DMS 273 (cell line): ENCODE data around the gene ITGB6.

Experiments used
- DNase-seq: peaks from one replicate; lab custom pipeline; 2025; ENCODE audit not compliant: unreplicated experiment; lab: John Stamatoyannopoulos, UW

ITGB6 gene

DNA sequence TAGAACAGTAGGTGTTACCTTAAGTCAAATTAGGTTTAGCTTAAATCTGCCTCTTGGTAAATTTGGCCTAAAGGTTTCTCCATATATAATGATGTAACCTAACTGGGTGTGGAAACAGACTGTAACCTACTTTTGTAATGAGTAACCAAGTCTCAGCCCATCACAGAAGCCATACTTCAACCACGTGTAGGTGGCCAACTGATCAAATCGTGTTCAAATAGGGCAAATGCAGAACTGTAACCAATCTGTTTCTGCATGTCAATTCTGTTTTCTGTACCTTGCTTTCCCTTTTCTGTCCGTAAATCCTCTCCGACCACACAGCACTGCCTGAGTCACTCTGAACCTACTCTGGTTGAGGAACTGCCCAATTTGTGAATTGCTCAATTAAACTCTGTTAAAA, 103.7 kb downstream of the ITGB6 start:
- no peak for DNase-seq

DNA sequence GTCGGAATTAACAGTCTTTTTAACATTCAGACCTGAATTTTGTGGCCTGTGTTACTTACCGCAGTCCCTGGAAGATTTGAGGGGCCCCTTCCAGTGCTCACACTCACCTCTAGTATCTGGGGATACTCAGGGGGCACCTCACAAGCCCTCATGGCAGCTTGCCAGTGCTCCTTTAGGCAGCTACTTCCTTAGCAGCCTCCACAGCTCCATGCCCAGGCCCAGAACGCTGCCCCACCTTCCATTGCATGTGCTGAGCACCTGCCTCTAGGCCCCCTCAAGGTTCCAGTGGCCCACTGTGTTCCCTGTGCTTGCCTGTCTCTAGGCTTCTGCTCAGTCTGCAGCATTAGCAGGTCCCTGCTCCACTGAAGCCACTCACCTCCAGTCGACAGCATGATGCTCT, 107.6 kb downstream of the ITGB6 start:
- no peak for DNase-seq

DNA sequence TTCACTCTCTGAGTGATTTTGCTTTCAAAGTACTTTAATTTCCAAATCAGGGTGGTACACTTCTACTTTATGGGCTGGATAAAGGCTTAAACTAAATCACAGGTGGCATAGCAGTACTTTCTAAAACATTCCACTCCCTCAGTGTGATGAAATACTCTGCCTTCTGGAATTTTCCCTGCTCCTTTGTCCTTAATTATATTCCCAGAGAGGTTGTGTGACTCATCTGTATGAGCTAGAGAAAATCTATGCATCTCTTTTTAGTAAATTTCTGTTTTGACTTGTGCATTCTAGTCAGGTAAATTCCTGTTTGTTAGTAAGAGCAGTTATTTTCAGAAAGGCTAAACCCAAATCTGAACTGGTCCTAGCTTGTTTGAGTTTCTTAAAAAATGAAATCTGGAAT, 108.7 kb downstream of the ITGB6 start:
- no peak for DNase-seq

DNA sequence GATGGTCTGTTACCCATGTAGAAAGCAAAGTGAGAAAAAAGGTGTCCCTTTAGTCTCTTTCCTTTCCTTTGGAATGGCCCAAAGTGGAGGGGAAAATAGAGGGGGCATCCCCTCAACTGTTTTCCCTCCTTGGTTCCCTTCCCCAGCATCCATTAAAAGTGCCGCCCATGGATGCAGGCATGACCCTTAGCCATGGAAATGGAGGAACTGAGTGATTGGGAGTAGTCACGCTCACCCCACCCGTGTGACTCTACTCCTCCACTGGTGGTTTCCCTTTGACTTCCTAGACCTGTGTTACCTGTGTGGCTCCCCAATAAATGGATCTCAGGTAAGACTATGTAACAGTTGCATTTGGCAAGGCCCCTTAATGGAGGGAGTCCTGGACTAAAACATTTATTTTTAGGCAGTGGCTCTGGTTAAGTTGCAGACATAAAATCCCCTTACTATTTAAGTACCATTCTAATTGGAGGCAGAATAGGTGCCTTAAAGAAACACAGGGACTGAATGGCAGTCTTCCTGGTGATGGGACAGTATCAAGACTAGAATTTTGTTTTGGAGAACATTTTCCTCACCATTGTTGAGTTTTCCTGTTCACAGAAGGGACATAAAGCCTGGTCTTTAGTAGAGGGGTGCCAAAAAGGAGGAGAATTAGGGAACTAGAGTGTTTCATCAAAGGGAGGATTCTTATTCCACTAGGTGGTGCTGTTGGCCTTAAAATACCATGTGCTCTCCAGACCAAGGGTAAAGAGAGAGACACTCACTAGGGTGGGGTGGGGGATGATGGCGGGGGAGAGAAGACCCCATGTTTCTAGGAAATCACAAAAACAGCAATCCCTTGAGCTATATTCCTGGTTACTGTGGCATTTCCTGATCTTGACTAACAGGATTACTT, 112.0 kb downstream of the ITGB6 start:
- peak; percentile 54 for DNase-seq

DNA sequence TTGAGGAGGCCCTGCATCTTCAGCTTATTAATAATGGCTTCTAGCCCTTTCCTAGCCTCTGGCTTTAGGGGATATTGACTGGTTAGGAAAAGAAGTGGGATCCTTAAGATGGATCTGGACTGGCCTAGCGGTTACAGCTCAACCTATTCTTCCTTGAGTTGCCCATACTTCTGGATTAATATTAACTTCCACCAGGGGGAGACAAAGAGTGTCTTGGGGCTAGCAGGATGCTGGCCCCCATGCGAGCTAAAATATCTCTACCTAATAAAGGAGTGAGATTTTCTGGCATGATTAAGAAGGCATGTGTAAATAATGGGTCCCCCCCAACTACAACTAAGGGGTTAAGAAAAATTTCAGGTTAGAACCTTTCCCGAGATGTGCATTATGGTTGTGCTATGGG, 114.4 kb downstream of the ITGB6 start:
- DNase-seq, result peak; percentile 40

DNA sequence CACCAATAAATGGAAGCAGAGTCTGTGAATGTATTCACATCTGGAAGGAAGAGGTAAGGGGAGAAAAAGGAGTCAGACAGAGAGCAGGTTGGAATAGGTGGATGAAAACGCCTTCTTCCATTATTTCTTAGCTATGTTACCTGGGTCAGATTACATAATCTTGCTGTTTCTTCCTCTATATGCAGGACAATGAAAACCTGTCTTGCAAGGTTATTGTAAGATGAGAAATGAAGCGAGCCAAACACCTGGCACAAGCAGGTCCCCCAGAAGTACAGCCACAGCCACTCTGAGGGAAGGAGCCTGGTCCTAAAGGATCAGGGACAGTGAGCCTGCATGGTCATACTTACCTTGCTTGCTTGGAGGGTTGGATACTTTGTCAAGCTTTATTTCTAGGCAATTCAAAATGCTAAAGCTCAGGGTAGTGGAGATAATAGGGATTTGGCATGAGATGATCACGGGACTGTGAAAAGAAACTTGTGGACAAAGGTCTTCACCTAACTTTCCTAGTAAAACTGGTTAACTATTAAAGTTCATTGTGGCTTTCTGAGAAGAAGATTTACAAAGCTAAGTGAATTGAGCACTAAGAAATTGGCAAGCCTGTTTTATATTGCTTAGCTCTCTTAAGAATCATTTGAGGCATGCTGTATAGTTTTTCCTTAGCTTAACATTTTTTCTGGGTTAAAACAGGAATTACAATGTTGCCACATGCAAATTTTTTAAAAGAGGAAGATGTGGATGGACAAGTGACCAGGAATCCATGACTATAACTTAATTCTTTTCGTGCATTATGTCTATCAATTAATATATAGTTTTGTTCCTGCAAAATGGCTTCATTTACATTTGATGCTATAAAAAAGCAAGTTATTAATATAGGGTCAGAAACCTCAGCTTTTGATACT, 121.9 kb downstream of the ITGB6 start:
- no peak for DNase-seq

DNA sequence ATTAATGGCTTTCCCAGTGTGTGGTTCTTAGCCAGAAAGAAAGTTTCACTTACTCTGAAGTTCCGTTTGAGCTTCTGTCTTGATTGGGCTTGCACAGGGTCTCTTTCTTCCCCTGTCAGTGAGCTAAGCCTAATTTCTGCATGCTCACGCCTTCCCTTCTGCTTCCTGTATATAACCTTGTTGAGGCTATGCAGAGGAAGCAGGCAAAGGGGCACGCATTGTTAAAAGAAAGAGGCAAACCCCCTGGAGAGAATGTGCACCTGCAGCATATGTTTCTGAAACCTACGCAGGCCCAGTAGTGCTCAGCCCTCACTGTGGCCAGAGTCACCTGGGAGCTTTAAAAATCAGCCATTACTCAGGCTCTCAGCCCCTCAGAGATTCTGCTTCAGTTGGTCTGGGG, 123.2 kb downstream of the ITGB6 start:
- peak; percentile 19 for DNase-seq

DNA sequence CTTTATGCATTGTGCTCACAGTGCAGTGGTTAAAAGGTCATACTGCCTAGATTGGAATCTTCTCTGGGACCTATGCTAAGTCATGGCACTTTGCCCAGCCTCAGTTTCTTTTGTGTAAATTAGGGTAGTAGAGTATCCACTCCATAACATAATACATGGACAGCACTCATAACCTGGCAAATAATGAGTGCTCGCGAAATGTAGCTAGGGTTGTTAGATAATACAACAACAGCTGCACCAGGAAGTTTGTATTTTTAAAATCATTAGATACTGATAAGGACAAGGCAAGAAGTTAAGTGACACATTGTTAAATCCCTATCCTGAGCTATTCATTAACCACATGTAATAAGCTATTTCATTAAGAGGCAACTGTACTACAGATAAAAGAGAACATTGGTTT, 123.8 kb downstream of the ITGB6 start:
- no peak for DNase-seq

DNA sequence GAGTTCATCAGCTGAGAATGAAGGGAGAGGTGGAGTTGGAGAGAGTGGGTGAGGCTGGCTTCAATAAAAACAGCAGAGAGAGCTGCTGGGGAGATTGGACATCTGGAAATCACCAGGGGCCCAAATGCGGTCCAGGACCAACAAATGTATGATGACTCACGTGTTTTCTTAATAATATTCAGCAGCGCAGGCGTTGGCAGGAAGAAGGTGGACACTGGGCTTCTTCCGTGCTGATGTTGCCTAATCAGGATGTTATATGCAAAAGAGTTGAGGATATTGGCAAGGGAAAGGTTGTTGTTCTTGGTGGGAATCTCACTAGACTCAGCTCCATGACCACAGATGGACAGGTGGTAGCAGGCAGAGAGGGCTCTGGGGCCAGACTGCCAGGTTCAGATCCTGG, 124.9 kb downstream of the ITGB6 start:
- no peak for DNase-seq

DNA sequence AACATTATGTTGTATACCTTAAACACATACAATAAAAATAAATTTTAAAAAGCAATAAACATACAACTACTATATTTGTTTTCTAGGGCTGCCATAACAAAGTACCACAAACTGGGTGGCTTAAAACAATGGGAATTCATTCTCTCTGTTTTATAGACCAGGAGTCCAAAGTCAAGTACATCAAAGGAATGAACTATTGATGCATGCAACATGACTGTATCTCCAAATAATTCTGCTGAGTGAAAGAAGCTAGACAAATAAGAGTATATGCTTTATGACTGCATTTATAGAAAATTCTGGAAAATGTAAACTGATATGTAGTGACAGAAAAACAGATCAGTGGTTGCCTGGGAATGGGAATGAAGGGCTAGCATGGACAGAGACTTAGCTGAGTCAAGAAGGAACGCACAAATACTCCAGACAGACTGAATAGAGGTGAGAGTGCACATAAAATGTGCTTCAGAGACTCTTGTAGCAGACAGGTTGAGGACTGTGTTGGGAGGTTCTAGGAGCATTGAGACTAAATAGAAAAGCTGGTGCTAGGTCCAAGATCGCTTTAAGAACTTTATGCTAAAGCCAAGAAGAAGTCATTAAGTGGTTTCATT, 126.7 kb downstream of the ITGB6 start:
- no peak for DNase-seq

DNA sequence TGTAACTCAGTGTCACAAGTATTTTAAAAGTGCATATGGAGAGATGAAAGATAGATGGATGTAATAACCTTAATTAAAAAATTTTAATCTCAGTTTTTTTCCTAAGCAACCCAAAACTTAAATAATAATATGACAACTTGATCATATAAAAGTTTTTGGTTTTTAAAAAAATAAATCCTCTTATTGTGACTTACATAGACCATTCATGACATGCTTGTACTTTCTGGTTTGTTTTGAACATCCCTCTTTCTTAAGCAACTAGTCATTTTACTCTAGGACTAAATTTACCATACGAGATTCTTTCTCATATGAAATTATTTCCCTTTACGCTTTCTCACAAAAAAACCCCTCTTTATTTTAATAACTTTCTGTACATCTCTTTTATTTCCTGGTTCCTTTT, 131.2 kb downstream of the ITGB6 start:
- DNase-seq, result peak; percentile 6

DNA sequence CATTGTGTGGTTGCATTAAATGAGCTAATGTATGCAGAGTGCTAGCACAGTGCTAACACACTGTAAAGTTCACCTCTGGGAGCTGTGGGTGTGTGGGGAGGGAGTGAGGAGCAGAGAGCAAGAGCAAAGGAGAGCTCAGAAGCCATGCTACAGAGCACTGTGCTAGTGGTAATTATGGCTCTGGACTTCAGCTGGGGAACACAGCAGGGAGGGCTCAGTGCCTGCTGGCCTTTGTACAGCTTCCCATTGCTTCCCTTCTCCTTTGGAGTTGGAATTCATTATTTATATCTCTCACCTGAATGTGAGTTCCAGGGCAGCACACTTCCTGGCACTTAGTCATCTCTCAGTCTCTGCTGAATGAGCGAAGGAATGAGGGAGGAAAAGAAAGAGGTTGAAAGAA, 135.2 kb downstream of the ITGB6 start:
- DNase-seq, result no peak

DNA sequence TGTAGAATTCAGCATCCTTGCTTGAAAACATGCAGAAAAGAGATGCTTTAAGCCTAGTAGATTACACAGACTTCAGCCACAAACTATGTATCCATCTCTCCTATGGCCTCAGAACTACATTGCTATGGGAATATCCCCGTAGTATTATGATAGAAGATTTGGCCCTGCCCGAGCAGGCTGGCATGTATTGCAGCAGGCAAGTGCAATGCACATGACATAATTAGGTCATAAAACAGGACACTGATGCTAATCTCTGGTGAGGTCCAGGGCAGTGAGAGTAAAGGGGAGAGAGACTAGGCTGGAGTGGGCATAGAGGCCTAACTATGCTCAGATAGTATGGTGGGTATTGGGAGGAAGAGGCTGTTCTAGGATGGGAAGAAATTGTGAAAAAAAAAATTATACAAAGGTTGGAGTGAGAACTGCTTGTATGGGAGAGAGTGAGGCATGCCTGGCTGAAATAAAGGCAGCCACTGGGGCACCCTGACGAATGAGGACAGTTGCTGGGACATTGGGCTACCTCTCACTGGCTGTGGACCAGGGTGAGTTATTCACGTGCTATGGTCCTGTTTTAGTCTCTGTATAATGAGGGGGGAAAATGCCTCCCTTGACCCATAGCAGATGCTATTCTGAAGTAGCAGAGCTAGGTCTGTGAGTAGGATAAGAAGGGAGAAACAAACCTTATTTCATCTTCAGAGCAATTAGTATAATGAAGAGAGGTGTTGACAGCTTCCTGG, 136.0 kb downstream of the ITGB6 start:
- no peak for DNase-seq

DNA sequence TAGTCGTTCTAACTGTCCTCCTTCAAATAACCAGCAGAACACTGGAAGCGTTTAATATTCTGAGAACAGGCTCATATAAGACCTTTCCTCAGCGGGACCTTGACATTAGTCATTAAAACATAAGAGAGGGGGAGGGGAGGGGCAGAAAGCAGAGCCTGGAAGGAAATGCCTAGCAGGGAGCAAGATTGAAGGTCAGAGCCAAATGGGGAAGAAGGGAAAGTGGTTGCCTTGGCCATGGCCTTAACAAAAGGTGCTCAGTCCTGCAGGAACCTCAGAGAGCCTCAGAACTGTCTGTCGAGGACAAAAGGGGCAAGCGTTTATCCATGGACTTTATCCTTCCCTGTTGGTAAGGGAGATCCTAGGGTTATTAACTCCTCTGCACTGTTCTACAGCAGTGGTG, 136.8 kb downstream of the ITGB6 start:
- DNase-seq, result no peak

DNA sequence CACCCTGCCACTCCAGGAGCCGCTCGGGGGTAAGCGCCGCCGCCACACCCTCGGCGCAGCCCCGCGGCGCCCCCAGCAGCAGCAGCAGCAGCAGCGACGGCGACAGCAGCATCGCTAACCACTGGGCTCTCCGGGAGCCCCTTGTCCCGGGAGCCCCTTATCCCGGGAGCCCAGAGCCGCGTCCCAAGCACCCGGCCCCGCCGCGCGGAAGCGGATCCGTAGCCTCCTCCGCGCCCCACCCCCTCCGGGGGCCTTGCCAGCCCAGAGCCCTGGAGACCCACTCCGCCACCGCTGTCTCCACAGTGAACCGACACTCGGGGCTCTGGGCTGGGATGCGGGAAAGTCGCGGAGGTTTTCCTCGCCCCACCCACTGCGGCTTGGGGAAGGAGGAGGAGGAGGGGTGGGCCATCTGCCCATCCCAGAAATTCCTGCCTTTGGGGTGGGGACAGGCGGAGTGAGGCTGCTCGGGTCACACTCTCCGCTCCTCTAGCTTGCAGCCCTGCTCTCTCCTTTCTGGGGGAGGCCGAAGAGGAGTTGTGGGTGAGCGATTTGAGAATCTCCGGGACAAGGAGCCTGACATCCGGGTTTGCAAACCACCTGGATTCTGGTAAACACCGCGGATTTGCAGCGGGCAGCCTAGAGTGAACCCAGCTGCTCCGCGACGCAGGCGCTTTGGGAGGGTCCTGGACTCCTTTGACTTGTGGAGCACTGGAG, 137.6 kb downstream of the ITGB6 start, which contains the start of gene PLA2R1:
PLA2R1 (minus strand) TSS at position 324 of the 714 bp plus-strand sequence; CDS start at position 112, 212 bp downstream.
- peak; percentile 48 for DNase-seq

DNA sequence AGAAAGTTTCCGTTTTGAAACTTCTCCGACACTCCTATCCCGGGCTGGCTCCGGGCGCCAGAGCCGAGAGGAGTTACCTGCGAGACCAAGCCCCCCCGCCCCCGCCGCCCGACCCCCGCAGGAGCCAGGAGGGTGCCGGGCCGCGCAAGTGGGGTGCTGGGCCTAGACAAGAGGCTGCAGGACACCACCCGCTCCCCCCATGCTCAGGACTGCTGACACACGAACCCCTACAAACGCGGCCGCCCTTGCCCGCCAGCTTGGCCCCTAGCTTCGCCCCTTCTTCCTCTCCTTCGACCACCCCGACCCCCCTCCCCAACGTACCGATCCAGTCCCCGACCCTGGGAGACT, 138.2 kb downstream of the ITGB6 start:
- DNase-seq, result no peak

DNA sequence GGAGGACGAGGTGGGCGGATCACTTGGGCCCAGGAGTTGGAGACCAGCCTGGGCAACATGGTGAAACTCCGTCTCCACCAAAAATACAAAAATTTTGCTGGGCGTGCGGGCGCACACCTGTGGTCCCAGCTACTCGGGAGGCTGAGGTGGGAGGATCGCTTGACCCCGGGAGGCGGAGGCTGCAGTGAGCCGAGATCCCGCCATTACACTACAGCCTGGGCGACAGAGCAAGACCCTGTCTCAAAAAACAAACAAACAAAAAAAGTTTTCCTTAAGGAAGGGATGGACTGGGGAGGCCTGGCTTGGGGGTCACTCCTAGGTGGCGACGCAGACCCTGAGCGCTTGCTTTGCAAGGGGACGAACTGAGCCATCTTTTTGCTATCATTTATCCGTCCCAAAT, 138.5 kb downstream of the ITGB6 start:
- no peak for DNase-seq

DNA sequence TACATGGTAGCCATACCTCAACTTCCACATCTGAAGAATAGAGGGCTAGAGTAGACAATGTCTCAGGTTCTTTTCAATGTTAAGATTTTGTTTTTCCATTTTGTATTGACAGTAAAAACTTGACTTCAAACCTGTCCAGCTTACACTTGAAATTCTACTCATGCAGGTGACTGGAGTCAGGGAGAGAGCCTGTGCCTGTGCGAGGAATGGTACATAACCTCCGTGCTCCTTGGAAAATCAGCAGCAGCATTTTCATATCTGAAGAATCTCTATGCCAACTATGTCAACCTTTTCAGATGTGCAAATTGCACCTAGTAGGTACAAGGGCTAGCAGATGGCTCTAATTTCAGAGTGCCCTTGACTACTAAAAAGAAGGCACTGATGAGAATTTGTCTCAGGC, 139.8 kb downstream of the ITGB6 start:
- DNase-seq, result no peak

DNA sequence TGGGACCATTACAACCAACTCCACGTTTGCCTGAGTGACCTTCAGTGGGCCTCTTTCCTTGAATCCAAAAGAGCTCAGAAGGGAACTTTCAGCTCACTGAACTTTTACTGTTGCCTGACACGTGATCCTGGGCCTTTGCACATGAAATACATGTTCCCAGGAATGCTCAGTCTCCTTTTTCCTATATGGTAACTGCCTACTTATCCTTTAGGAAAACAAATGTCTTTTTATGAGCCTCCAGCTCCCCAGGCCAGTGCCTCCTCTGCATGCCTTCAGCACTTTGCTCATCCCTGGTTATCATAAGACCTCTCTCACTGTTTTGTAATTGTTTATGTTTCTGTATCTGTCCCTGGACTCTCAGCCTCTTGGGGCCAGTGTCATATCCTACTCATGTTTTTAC, 142.7 kb downstream of the ITGB6 start:
- DNase-seq, result no peak

DNA sequence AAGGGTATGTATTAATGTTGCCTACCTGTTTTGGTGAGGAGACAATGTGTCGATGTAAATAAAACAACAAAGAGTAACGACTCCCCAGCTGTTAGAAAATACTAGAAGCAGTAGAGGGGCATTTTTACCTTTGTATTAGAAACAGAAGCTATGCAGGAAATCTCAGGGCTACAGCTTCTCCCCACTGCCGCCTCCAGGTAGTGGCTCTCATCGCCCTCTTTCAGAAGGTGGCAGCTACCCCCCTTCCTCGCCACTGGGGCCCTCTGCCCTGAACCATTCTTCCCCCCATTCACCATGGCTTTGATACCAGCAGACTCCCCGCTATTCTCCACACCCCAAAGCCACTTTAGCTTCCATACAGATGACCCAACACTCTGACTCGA, 144.4 kb downstream of the ITGB6 start:
- DNase-seq, result no peak
